CD1c-positive myeloid dendritic cell (primary cell): ENCODE data around the gene OR56B4.

Source experiments
- DNase-seq: peaks from one replicate; pipeline ENCODE4 v3.0.0-alpha.2; 2016; ENCODE audit errors: extremely low spot score

OR56B4 gene

DNA sequence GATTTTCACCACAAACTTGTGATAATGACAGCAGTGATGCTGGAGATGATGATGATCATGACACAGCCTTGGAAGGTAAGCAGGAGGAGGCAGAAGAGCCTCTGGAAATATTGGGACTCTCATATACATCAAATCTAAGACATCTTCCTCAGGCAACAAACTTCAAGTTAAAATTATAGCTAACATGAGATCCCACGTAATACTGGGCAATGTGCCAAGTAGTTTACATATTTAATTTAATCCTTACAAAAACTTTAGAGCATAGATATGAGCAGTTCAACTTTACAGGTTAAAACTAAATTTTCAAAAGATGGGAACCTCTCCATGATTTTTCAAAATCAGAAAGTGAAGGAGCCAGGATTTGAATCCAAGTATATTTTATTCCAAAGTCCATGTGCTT is 43.6 kb downstream of the OR56B4 start:
- DNase-seq = no peak

DNA sequence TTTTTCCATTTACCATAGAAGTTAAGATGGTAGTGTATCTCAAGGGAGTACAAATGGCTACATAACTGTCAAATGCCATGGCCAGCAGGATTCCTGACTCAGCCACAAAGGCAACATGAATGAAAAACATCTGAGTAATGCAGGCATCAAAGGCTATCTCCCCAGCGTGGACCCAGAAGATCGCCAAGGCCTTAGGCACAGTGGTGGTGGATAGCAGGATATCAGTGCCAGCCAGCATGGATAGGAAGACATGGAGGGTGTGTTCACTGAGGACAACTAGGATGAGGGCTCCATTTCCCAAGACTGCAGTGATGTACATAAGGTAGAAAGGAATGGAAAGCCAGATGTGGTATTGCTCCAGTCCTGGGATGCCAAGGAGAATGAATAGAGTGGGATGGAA is 44.6 kb downstream of the OR56B4 start:
- no peak for DNase-seq

DNA sequence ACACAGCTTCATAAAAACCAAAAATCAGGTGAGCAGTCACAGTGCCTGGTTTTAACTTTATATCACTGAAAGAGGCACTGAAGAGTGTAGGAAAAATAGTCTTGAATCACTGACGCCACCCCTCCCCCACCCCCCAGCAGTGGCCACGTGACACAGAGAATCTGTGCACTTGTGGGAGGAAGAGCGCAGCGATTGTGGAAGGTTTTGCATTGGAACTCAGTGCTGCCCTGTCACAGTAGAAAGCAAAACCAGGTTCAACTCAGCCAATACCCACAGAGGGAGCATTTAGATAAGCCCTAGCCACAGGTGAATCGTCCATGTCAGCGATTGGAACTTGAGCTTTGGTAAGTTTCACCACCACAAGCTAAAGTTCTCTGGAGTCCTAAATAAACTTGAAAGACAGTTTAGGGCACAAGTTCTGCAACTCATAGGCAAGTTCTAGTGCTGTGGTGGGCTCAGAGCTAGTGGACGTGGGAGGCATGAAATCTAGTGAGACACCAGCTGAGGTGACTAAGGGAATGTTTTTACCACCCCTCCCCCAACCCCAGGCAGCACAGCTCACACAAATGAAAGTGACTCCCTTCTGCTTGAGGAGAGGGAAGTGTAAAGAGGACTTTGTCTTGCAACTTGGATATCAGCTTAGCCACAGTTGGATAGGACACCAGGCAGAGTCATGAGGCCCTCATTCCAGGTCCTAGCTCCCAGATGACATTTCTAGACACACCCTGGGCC is 49.3 kb downstream of the OR56B4 start:
- no peak for DNase-seq
